Keratinocyte (primary cell): Measurements from ENCODE around the gene COL25A1. TPM values are rescaled to one million over a fixed set of nuclear protein-coding genes. Genes with fewer than 3 reads are reported as not detected.

Experiments
- DNase-seq: peaks from one replicate; pipeline ENCODE4 v3.0.0-alpha.2; 2011; ENCODE audit warnings: low read depth, missing footprints, low spot score
- FAIRE-seq: peaks from 2 replicates; lab custom pipeline; 2011; peaks lifted over from hg19 to GRCh38; lab: Jason Lieb, UNC
- H2AFZ ChIP-seq: 2 replicates; pipeline ENCODE4 v1.6.0; 2012; ENCODE audit warnings: low read length, control low read depth, inconsistent platforms; ENCODE audit not compliant: control insufficient read depth
- H3K27ac ChIP-seq: 2 replicates; pipeline ENCODE4 v1.5.1; 2011; ENCODE audit warnings: low read length; ENCODE audit not compliant: control insufficient read depth, insufficient read depth
- H3K27me3 ChIP-seq: 3 replicates; pipeline ENCODE4 v1.6.0; 2011; ENCODE audit warnings: low read length; ENCODE audit not compliant: control insufficient read depth, insufficient read depth; ENCODE audit errors: extremely low read depth
- H3K36me3 ChIP-seq, 2 experiments: 2 replicates in 1 of 2; 3 replicates in 1 of 2; pipeline ENCODE4 v1.5.1; 2011; ENCODE audit warnings: low read length in 2 of 2, mild to moderate bottlenecking in 1 of 2; ENCODE audit not compliant: control insufficient read depth in 2 of 2, insufficient read depth in 2 of 2; ENCODE audit errors: extremely low read depth in 1 of 2
- H3K4me1 ChIP-seq: 3 replicates; pipeline ENCODE4 v1.5.1; 2011; ENCODE audit warnings: low read length; ENCODE audit not compliant: control insufficient read depth, insufficient read depth; ENCODE audit errors: extremely low read depth
- H3K4me2 ChIP-seq: 3 replicates; pipeline ENCODE4 v1.6.0; 2011; ENCODE audit warnings: low read depth, low read length; ENCODE audit not compliant: control insufficient read depth, insufficient read depth; ENCODE audit errors: extremely low read depth
- H3K4me3 ChIP-seq, 3 experiments: fragments of 200-600 bp in 1 of 3; sonication (generic) in 1 of 3; 2 replicates in 2 of 3; 3 replicates in 1 of 3; pipeline ENCODE4 v1.5.1; 2011 to 2016; ENCODE audit warnings: low read length in 3 of 3, mild to moderate bottlenecking in 3 of 3, control low read depth in 2 of 3, inconsistent platforms in 1 of 3, low read depth in 1 of 3, mixed read lengths in 1 of 3, mixed run types in 1 of 3, moderate library complexity in 1 of 3; ENCODE audit not compliant: control insufficient read depth in 2 of 3, insufficient read depth in 2 of 3; ENCODE audit errors: extremely low read depth in 1 of 3
- H3K79me2 ChIP-seq: 2 replicates; pipeline ENCODE4 v1.6.0; 2012; ENCODE audit warnings: low read length; ENCODE audit not compliant: control insufficient read depth, insufficient read depth
- H3K9ac ChIP-seq: 3 replicates; pipeline ENCODE4 v1.6.0; 2011; ENCODE audit warnings: low read length; ENCODE audit not compliant: control insufficient read depth, insufficient read depth; ENCODE audit errors: extremely low read depth
- H3K9me1 ChIP-seq: 3 replicates; pipeline ENCODE4 v1.6.0; 2011; ENCODE audit warnings: low read length; ENCODE audit not compliant: control insufficient read depth, insufficient read depth; ENCODE audit errors: extremely low read depth
- H3K9me3 ChIP-seq: 2 replicates; pipeline ENCODE4 v1.5.1; 2012; ENCODE audit warnings: low read depth, low read length; ENCODE audit not compliant: control insufficient read depth
- H4K20me1 ChIP-seq: 3 replicates; pipeline ENCODE4 v1.6.0; 2011; ENCODE audit warnings: low read length; ENCODE audit not compliant: control insufficient read depth, insufficient read depth; ENCODE audit errors: extremely low read depth
- EZH2 ChIP-seq: IDR thresholded peaks from one replicate; pipeline ENCODE4 v1.6.1; 2012; ENCODE audit warnings: inconsistent platforms, mild to moderate bottlenecking, low read length, moderate library complexity
- dilution Hi-C: fragments of 300-500 bp; cut with MboI; formaldehyde crosslinking; loops from one replicate; pipeline ENCODE4 v1.7.0; 2020; ENCODE audit warnings: low sequenced_read_pairs; ENCODE audit not compliant: extremely low pct_ligation_motif_present
- polyA plus RNA-seq, 5 experiments: library from polyadenylated mRNA; depleted of rRNA in 3 of 5; stranded (reverse) in 3 of 5; stranded (forward) in 1 of 5; unstranded in 1 of 5; fragments of >200 nt; gene quantifications; 1 replicate in 1 of 5; 2 replicates in 3 of 5; 3 replicates in 1 of 5; pipeline versions ENCODE4 v1.2.1 to v1.2.3, GENCODE V29; 2011 to 2012; ENCODE audit warnings: missing spikeins in 2 of 5, low read depth in 1 of 5, low replicate concordance in 1 of 5
- TF ChIP-seq, protein P1 (sequence below), 3 experiments: IDR thresholded peaks in 1 of 3; conservative IDR thresholded peaks in 1 of 3; optimal IDR thresholded peaks in 1 of 3; 2 replicates in 2 of 3; 3 replicates in 1 of 3; pipeline versions ENCODE3 to v1.5.1; 2011; ENCODE audit warnings: low read length in 3 of 3, mild to moderate bottlenecking in 3 of 3, moderate library complexity in 2 of 3, control low read depth in 1 of 3, inconsistent platforms in 1 of 3; ENCODE audit not compliant: insufficient read depth in 2 of 3; ENCODE audit errors: extremely low read depth in 1 of 3

COL25A1 gene
- polyA plus RNA-seq, 1 donor (not counting 4 experiments of a cell fraction or from before 2014, with no cell fraction given) = not detected

DNA sequence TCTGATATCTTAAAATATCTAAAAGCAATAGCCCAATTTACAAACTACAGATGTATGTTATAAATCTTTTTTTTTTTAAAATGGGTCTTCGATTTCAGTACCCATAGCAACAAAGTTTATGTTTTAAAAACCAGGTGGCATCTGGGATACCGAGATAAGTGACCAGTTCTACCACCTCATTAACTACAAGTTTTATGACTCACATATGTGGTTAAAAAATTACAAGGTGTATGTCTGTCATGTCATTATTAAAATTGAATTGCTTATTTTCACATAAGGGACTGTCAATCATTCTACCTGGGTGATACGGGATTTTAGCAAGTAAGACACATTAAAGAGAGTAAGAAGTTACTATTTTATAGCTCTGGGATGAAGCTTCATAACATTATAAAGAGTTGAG lies 347.6 kb downstream of the COL25A1 start:
- no peaks in the 10 kb centered on the region for H3K36me3 ChIP-seq
- no peaks in the 10 kb centered on the region for H3K9me1 ChIP-seq
- dilution Hi-C loops = no loop called here
- H4K20me1 ChIP-seq = no peaks in the 10 kb centered on the region
- no peaks in the 10 kb centered on the region for H3K79me2 ChIP-seq
- FAIRE-seq = no peak
- TF ChIP-seq EZH2 = no peak
- TF ChIP-seq, protein P1, sequence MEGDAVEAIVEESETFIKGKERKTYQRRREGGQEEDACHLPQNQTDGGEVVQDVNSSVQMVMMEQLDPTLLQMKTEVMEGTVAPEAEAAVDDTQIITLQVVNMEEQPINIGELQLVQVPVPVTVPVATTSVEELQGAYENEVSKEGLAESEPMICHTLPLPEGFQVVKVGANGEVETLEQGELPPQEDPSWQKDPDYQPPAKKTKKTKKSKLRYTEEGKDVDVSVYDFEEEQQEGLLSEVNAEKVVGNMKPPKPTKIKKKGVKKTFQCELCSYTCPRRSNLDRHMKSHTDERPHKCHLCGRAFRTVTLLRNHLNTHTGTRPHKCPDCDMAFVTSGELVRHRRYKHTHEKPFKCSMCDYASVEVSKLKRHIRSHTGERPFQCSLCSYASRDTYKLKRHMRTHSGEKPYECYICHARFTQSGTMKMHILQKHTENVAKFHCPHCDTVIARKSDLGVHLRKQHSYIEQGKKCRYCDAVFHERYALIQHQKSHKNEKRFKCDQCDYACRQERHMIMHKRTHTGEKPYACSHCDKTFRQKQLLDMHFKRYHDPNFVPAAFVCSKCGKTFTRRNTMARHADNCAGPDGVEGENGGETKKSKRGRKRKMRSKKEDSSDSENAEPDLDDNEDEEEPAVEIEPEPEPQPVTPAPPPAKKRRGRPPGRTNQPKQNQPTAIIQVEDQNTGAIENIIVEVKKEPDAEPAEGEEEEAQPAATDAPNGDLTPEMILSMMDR (optimal IDR thresholded peaks at IDR 0.05 in 1 of 3, IDR thresholded peaks at IDR 0.05 in 1 of 3, conservative IDR thresholded peaks at IDR 0.05 in 1 of 3; ENCODE audit: extremely low read depth in 1 of 3, insufficient read depth in 2 of 3, low read length in 3 of 3) = no peak
- H3K9ac ChIP-seq = no peak overlapping the region
- H3K27ac ChIP-seq = no peak overlapping the region
- H3K4me2 ChIP-seq = no peak overlapping the region
- no peaks in the 10 kb centered on the region for H3K9me3 ChIP-seq
- H3K4me1 ChIP-seq = no peaks in the 10 kb centered on the region
- no peak overlapping the region for H3K4me3 ChIP-seq
- H3K27me3 ChIP-seq = peaks cover 4% of the 10 kb centered on the region
- DNase-seq = no peak
- no peak overlapping the region for H2AFZ ChIP-seq

DNA sequence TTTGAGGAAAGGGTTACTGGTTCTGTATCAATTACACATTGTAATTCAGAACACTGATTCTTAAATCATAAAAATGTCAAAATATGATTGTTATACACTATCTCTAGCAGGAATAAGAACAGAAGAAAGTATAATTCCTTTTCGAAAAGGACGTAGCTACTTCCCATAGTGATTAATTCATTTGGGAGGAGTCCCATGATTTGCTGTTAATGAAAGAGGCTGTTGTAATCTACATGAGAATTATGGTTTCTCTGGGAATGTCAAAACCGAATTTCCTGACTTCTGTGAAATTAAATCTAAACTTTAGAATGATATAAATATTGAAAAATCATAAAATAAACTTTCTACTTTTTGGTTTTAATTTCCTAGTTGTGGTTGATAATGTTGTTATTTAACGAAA lies 348.5 kb downstream of the COL25A1 start:
- no peaks in the 10 kb centered on the region for H3K36me3 ChIP-seq
- no peak overlapping the region for H3K9ac ChIP-seq
- dilution Hi-C loops = no loop called here
- no peak overlapping the region for H3K4me3 ChIP-seq
- no peak for TF ChIP-seq EZH2
- TF ChIP-seq, protein P1 (optimal IDR thresholded peaks at IDR 0.05 in 1 of 3, IDR thresholded peaks at IDR 0.05 in 1 of 3, conservative IDR thresholded peaks at IDR 0.05 in 1 of 3; ENCODE audit: extremely low read depth in 1 of 3, insufficient read depth in 2 of 3, low read length in 3 of 3) = no peak
- H3K4me2 ChIP-seq = no peak overlapping the region
- no peak overlapping the region for H3K27ac ChIP-seq
- no peak for DNase-seq
- H3K4me1 ChIP-seq = no peaks in the 10 kb centered on the region
- H3K27me3 ChIP-seq = peaks cover 4% of the 10 kb centered on the region
- no peaks in the 10 kb centered on the region for H3K9me3 ChIP-seq
- H4K20me1 ChIP-seq = no peaks in the 10 kb centered on the region
- no peak for FAIRE-seq
- no peaks in the 10 kb centered on the region for H3K9me1 ChIP-seq
- no peak overlapping the region for H2AFZ ChIP-seq
- no peaks in the 10 kb centered on the region for H3K79me2 ChIP-seq
